Cardiac muscle cell (in vitro differentiated cells and primary cell): ENCODE data around the gene PUM1. TPM values are rescaled to one million over a fixed set of nuclear protein-coding genes. Genes with fewer than 3 reads are reported as not detected.

ENCODE experiments used
- DNase-seq, 2 donors: peaks; one replicate each; pipeline versions ENCODE4 v3.0.0 to v3.0.0-alpha.2; 2010 to 2017; ENCODE audit warnings: low read depth in 1 of 2, low spot score in 1 of 2
- H3K27ac ChIP-seq: fragments of 200-600 bp; sonication (generic); 2 replicates; pipeline ENCODE4 v1.5.1; 2016
- H3K27me3 ChIP-seq: fragments of 200-600 bp; sonication (generic); 2 replicates; pipeline ENCODE4 v1.6.0; 2016; ENCODE audit warnings: control low read depth
- H3K36me3 ChIP-seq: fragments of 200-600 bp; sonication (generic); 2 replicates; pipeline ENCODE4 v1.5.1; 2016; ENCODE audit warnings: control low read depth
- H3K4me1 ChIP-seq: fragments of 200-600 bp; sonication (generic); 2 replicates; pipeline ENCODE4 v1.8.1; 2017; ENCODE audit warnings: low read depth, mild to moderate bottlenecking, mixed run types
- H3K4me3 ChIP-seq: fragments of 200-600 bp; sonication (generic); 2 replicates; pipeline ENCODE4 v1.5.1; 2016; ENCODE audit warnings: mild to moderate bottlenecking
- H3K9me3 ChIP-seq: fragments of 200-600 bp; sonication (generic); 2 replicates; pipeline ENCODE4 v1.5.1; 2017; ENCODE audit warnings: low read depth, mild to moderate bottlenecking, control low read depth
- polyA plus RNA-seq: library from polyadenylated mRNA; unstranded; fragments of >200 nt; fragmentation: Nextera tagmentation; extraction: Ambion mirVana; gene quantifications from 2 replicates; pipeline ENCODE4 v1.2.1, GENCODE V29; 2016
- total RNA-seq: library from RNA; depleted of rRNA; stranded (reverse); fragments of >200 nt; gene quantifications from 2 replicates; pipeline ENCODE4 v1.2.3, GENCODE V29; 2016
- TF ChIP-seq, protein P1 (sequence below): IDR thresholded peaks from 2 replicates; pipeline ENCODE4 v1.5.1; 2012; ENCODE audit warnings: low read depth, mild to moderate bottlenecking, low read length

The PUM1 gene
- total and polyA plus RNA-seq, 2 experiments from 2014 or later, result 81.1 to 130 TPM

DNA sequence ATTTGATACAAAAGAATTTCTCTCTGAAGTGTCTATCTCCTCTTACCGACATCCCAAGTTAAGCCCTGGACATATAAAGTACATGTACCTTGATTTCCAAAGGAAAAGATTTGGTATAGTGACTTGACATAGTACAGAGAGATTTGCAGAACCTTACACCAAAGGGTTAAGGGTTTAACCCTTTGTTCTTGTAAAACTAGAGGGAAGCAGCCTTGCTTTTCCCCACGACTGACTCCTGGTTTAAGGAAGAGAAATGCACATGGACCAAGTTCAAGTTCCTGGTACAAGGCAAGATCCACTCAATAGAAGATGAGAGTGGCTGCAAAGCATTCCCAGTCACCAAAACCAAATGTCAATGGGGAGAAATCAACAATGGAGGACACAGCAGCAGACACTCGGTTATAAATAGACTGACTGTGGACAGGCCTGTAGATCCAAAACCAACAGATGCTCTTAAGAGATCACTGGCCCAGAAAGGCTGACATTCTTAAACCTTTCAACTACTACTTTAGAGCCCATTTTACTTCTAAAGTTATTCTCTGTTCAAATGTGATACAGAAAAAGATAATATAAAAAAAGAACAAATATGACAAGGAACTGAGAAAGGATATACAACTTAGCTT is 69.4 kb downstream of the PUM1 start:
- peaks cover 12% of the 10 kb centered on the region for H3K4me1 ChIP-seq
- no peaks in the 10 kb centered on the region for H3K27me3 ChIP-seq
- TF ChIP-seq, protein P1, sequence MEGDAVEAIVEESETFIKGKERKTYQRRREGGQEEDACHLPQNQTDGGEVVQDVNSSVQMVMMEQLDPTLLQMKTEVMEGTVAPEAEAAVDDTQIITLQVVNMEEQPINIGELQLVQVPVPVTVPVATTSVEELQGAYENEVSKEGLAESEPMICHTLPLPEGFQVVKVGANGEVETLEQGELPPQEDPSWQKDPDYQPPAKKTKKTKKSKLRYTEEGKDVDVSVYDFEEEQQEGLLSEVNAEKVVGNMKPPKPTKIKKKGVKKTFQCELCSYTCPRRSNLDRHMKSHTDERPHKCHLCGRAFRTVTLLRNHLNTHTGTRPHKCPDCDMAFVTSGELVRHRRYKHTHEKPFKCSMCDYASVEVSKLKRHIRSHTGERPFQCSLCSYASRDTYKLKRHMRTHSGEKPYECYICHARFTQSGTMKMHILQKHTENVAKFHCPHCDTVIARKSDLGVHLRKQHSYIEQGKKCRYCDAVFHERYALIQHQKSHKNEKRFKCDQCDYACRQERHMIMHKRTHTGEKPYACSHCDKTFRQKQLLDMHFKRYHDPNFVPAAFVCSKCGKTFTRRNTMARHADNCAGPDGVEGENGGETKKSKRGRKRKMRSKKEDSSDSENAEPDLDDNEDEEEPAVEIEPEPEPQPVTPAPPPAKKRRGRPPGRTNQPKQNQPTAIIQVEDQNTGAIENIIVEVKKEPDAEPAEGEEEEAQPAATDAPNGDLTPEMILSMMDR, result no peak
- H3K36me3 ChIP-seq, result peaks cover 29% of the 10 kb centered on the region
- H3K4me3 ChIP-seq, result no peak overlapping the region
- no peaks in the 10 kb centered on the region for H3K9me3 ChIP-seq
- H3K27ac ChIP-seq, result peak overlapping the region; percentile 41
- DNase-seq, result no peak

DNA sequence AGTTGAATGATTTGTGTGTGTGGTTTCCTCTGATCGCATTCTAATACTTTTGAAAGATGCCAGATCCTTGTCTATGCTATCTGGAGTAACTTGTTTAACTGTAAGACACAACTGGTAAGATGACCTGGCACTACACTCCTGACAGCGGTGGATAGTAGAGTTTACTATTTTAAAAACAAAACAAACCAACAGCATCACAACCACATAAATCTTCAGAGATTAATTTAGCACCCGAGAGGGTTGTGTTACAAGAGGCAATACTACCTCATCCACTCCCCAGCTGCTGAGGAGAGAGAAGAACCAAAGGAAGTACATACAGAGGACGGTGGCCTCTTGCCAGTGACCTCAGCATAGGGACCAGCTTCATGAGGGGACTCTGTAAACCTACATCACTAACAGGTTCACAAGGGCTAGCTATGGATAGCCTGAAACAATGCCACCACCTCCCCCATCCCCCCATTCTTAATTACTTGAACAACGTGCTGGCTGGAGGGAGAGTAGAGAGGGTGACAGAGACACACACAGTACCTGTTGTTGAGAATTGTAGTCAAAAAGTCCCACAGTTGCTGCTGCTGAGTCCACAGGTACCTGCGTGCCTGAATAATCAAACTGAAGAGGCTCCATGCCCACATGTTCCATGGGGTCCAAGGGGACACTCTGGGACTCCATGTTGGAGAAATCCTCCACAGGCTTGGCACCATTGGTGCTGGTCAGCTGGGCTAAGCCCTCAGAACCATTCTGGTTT is 73.5 kb downstream of the PUM1 start:
- peaks cover 14% of the 10 kb centered on the region for H3K4me1 ChIP-seq
- H3K36me3 ChIP-seq, result peaks cover 39% of the 10 kb centered on the region
- no peaks in the 10 kb centered on the region for H3K27me3 ChIP-seq
- DNase-seq, result no peak
- peak overlapping the region; percentile 10 for H3K27ac ChIP-seq
- TF ChIP-seq, protein P1, result no peak
- no peak overlapping the region for H3K4me3 ChIP-seq
- H3K9me3 ChIP-seq, result no peaks in the 10 kb centered on the region

DNA sequence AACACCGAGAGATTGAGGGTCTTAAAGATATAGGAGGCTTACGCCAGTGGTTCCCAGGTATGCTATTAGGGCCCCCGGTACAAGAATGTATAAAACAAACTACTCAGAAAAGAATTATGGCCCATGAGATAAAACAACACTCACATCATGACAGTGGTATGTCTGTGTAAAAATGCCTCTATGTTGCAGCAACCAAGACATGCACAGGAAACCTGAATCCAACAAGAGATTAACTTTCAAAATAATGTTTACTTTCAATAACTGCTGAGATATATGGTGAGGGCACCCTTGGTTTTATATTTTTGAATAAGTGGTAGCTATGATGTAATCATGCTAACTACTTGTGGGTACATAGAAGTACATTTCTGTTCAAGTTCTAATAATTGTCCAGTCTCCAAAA is 74.9 kb downstream of the PUM1 start:
- DNase-seq, result peak in 1 of 2 donors; percentile 22
- peaks cover 39% of the 10 kb centered on the region for H3K36me3 ChIP-seq
- TF ChIP-seq, protein P1, result no peak
- no peak overlapping the region for H3K4me3 ChIP-seq
- no peak overlapping the region for H3K27ac ChIP-seq
- no peaks in the 10 kb centered on the region for H3K9me3 ChIP-seq
- H3K4me1 ChIP-seq, result peaks cover 9% of the 10 kb centered on the region
- H3K27me3 ChIP-seq, result no peaks in the 10 kb centered on the region

DNA sequence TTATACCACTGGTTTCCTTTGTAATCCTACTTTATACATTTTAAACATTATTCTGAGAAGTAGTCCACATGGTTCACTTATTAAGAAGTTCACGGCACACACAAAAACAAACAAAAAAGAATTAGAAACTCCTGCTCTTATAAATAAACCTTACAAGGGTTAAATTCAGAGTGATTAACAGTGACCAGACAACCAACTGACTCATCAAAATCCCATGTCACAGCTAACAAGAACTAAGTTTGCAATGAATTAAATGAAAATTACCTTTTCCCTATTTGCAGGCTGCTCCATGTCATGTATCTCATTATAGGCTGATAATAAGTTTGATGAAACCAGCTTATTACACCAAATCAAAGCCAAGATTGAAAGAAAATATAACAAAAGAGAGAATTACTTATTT is 77.5 kb downstream of the PUM1 start:
- Histone ChIP-seq H3K27ac (peak overlapping the region; percentile 49), H3K4me3 (no peak overlapping the region), H3K27me3 (no peaks in the 10 kb centered on the region), H3K9me3 (no peaks in the 10 kb centered on the region), H3K36me3 (peaks cover 23% of the 10 kb centered on the region), H3K4me1 (peaks cover 13% of the 10 kb centered on the region)
- no peak for DNase-seq
- TF ChIP-seq, protein P1, result no peak

DNA sequence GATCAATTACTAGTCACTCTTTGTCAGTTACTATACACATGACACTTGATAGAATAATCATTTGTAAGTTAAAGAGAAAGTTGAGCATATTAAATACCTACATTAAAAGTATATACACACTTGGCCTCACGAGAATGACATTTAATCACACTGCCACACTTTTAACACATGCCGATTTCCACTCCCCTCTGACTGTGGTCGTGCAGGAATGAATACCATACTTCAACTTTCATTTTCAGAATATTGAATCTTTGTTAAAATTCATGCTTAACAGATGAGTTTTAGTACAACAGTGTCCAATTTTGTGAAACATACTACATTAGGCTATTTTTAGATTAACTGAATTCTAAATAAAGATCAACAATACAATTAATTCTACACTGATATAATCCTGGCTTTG is 78.8 kb downstream of the PUM1 start:
- DNase-seq, result no peak
- Histone ChIP-seq H3K27me3 (no peaks in the 10 kb centered on the region), H3K4me3 (no peak overlapping the region), H3K27ac (peak overlapping the region; percentile 76), H3K9me3 (no peaks in the 10 kb centered on the region), H3K36me3 (peaks cover 19% of the 10 kb centered on the region), H3K4me1 (peaks cover 26% of the 10 kb centered on the region)
- TF ChIP-seq, protein P1, result no peak
